ENCODE data around the gene LYPLAL1. TPM values are rescaled to one million over a fixed set of nuclear protein-coding genes. Genes with fewer than 3 reads are reported as not detected.

The LYPLAL1 gene
- total and polyA plus RNA-seq, 9 of the 15 experiments (the other 6 are each of a cell fraction or from before 2014, with no cell fraction given), result 14.9 to 179 (median 46.3) TPM

GRCh38 chr1:219151467-219151866 is 22.2 kb upstream of the LYPLAL1 start:
- no peak overlapping the region for H3K27ac ChIP-seq (ENCODE audit: extremely low read depth, low read depth, low read length)
- no peak for FAIRE-seq
- no peak overlapping the region for H3K4me2 ChIP-seq (ENCODE audit: insufficient read depth, low read length)
- H3K79me2 ChIP-seq (ENCODE audit: control insufficient read depth, insufficient read depth, low read length), result no peaks in the 10 kb centered on the region
- CTCF ChIA-PET (ENCODE audit: low intra/inter-chr PET ratio), result no interaction called here
- H3K9me1 ChIP-seq (ENCODE audit: control insufficient read depth, insufficient read depth, low read length), result no peaks in the 10 kb centered on the region
- 79% methylated on average over 3 of the region's 3 CpGs for WGBS (ENCODE audit: insufficient coverage, low coverage, missing lambda C conversion rate)
- intact Hi-C loops (cut with micrococcal nuclease), result no loop called here
- no peak overlapping the region for H3K4me3 ChIP-seq
- no TSS peak for BruUV-seq (replicated peaks)
- no peaks in the 10 kb centered on the region for H3K27me3 ChIP-seq (ENCODE audit: control insufficient read depth in 2 of 2, insufficient read depth in 2 of 2, low read length in 2 of 2)
- no peak overlapping the region for H3K9ac ChIP-seq (ENCODE audit: insufficient read depth in 1 of 2, low read depth in 2 of 2, low read length in 2 of 2)
- ATAC-seq, result no peak
- no peaks in the 10 kb centered on the region for H3K9me3 ChIP-seq (replicated peaks; ENCODE audit: control insufficient read depth, insufficient read depth, low read depth, low read length)
- DNase-seq (ENCODE audit: extremely low read depth in 1 of 4, low spot score in 3 of 4), result peak in 2 of 4 experiments; percentile 38 to 39
- H2AFZ ChIP-seq (ENCODE audit: low read depth, low read length), result no peak overlapping the region
- in situ Hi-C loops (cut with MboI), result no loop called here
- no peaks in the 10 kb centered on the region for H4K20me1 ChIP-seq (replicated peaks; ENCODE audit: control insufficient read depth, insufficient read depth, low read length)
- no peaks in the 10 kb centered on the region for H3K36me3 ChIP-seq (ENCODE audit: control insufficient read depth, insufficient read depth, low read length)
- H3K4me1 ChIP-seq (replicated peaks in 1 of 2; ENCODE audit: control insufficient read depth in 2 of 2, insufficient read depth in 2 of 2, low read length in 2 of 2), result peaks cover 0 to 35% of the 10 kb centered on the region in 2 experiments; a peak in 3 of 5 replicates
- POLR2A ChIA-PET, result interaction anchor here (2.0 kb wide), 1 partner anchor 10 kb away, joined by 4 read pairs; no protein-coding TSS in a partner anchor
- TF ChIP-seq L3MBTL2 (IDR thresholded peaks at IDR 0.05), result no peak
- TF ChIP-seq PCBP2 (IDR thresholded peaks at IDR 0.05; ENCODE audit: low read depth, low read length, poor library complexity, severe bottlenecking), result no peak
- TF ChIP-seq ZC3H4 (CRISPR knock-in tag; IDR thresholded peaks at IDR 0.05; ENCODE audit: borderline replicate concordance), result no peak
- TF ChIP-seq, protein P1, sequence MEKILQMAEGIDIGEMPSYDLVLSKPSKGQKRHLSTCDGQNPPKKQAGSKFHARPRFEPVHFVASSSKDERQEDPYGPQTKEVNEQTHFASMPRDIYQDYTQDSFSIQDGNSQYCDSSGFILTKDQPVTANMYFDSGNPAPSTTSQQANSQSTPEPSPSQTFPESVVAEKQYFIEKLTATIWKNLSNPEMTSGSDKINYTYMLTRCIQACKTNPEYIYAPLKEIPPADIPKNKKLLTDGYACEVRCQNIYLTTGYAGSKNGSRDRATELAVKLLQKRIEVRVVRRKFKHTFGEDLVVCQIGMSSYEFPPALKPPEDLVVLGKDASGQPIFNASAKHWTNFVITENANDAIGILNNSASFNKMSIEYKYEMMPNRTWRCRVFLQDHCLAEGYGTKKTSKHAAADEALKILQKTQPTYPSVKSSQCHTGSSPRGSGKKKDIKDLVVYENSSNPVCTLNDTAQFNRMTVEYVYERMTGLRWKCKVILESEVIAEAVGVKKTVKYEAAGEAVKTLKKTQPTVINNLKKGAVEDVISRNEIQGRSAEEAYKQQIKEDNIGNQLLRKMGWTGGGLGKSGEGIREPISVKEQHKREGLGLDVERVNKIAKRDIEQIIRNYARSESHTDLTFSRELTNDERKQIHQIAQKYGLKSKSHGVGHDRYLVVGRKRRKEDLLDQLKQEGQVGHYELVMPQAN (IDR thresholded peaks at IDR 0.05; ENCODE audit: borderline replicate concordance), result no peak
- TF ChIP-seq GABPA (tag; conservative IDR thresholded peaks at IDR 0.05; ENCODE audit: low read depth), result no peak
- no peak for TF ChIP-seq LEF1 (IDR thresholded peaks at IDR 0.05)
- TF ChIP-seq THAP7 (CRISPR knock-in tag; IDR thresholded peaks at IDR 0.05), result no peak
- TF ChIP-seq NR2C2 (CRISPR knock-in tag; IDR thresholded peaks at IDR 0.05), result no peak
- no peak for TF ChIP-seq NR2C2 (tag; IDR thresholded peaks at IDR 0.05)
- no peak for TF ChIP-seq RCOR1 (IDR thresholded peaks at IDR 0.05; ENCODE audit: borderline replicate concordance in 1 of 2, low read depth in 2 of 2, low read length in 2 of 2)
- TF ChIP-seq THAP12 (CRISPR knock-in tag; IDR thresholded peaks at IDR 0.05), result no peak
- TF ChIP-seq, protein P2, sequence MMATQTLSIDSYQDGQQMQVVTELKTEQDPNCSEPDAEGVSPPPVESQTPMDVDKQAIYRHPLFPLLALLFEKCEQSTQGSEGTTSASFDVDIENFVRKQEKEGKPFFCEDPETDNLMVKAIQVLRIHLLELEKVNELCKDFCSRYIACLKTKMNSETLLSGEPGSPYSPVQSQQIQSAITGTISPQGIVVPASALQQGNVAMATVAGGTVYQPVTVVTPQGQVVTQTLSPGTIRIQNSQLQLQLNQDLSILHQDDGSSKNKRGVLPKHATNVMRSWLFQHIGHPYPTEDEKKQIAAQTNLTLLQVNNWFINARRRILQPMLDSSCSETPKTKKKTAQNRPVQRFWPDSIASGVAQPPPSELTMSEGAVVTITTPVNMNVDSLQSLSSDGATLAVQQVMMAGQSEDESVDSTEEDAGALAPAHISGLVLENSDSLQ (IDR thresholded peaks at IDR 0.05), result no peak
- no peak for TF ChIP-seq ZNF232 (CRISPR knock-in tag; IDR thresholded peaks at IDR 0.05)
- TF ChIP-seq ZNF75A (CRISPR knock-in tag; IDR thresholded peaks at IDR 0.05), result no peak
- TF ChIP-seq BHLHE40 (IDR thresholded peaks at IDR 0.05; ENCODE audit: low read length), result no peak
- TF ChIP-seq TOE1 (IDR thresholded peaks at IDR 0.05; ENCODE audit: borderline replicate concordance), result no peak
- TF ChIP-seq TOE1 (CRISPR knock-in tag; IDR thresholded peaks at IDR 0.05; ENCODE audit: borderline replicate concordance, low read depth), result no peak
- TF ChIP-seq EZH2 (IDR thresholded peaks at IDR 0.05; ENCODE audit: borderline replicate concordance, low read depth, low read length), result no peak
- TF ChIP-seq ZNF431 (CRISPR knock-in tag; IDR thresholded peaks at IDR 0.05), result no peak
